Pancreas (tissue), 10 donors: ENCODE results near the gene EDARADD. TPM values are rescaled to one million over a fixed set of nuclear protein-coding genes. Genes with fewer than 3 reads are reported as not detected.

Experiments
- ATAC-seq, 4 donors: fragments of 200-7000 bp; cut with Tn5 transposase; one replicate each; pipeline versions ENCODE4 v1.8.0 to v1.9.1; 2020; ENCODE audit warnings: mild to moderate bottlenecking in 4 of 4, moderate library complexity in 4 of 4
- DNase-seq, 6 donors: peaks; one replicate each; pipeline ENCODE4 v3.0.0-alpha.2; 2020
- FAIRE-seq: peaks from 2 replicates; lab custom pipeline; 2012; peaks lifted over from hg19 to GRCh38; lab: Jason Lieb, UNC
- H3K27ac ChIP-seq, 4 donors: fragments of 200-600 bp; sonication (generic); 1 replicate in 3 of 4; 2 replicates in 1 of 4; pipeline versions ENCODE4 v1.5.0 to v1.8.0; 2020
- H3K27me3 ChIP-seq, 4 donors: fragments of 200-600 bp; one replicate each; pipeline ENCODE4 v1.8.0; 2021
- H3K36me3 ChIP-seq, 3 donors: fragments of 200-600 bp; sonication (generic) in 1 of 3; one replicate each; pipeline versions ENCODE4 v1.5.0 to v1.8.0; 2020 to 2021
- H3K4me1 ChIP-seq, 3 donors: fragments of 200-600 bp; one replicate each; pipeline ENCODE4 v1.8.0; 2021
- H3K4me3 ChIP-seq, 4 donors: fragments of 200-600 bp; sonication (generic) in 2 of 4; one replicate each; pipeline versions ENCODE4 v1.5.0 to v1.8.0; 2020 to 2021
- H3K9me3 ChIP-seq, 4 donors: fragments of 200-600 bp; one replicate each; pipeline ENCODE4 v1.8.0; 2021
- WGBS, 2 donors: extraction: QIAGEN DNeasy Blood & Tissue Kit; methylation state at CpG; one replicate each; pipeline ENCODE4 v1.1.7; 2013; 5-methylcytosine and 5-hydroxymethylcytosine counted together
- intact Hi-C, 3 donors: fragments of 100-400 bp; cut with DNase I; formaldehyde crosslinking; loops; one replicate each; pipeline versions ENCODE4 v1.11.1 to v1.14.2; 2022
- polyA plus RNA-seq, 2 donors: library from polyadenylated mRNA; stranded (reverse); fragments of 200-250 nt; gene quantifications; one replicate each; pipeline ENCODE4 v1.2.3, GENCODE V29; 2013
- total RNA-seq, 6 donors: library from RNA; stranded (reverse); fragmentation: NEBNext Ultra II Directional in 4 of 6; extraction: Animal tissue kit (Norgen Biotek cat#: 25700) in 4 of 6; gene quantifications; one replicate each; pipeline versions ENCODE4 v1.2.1 to v1.2.4, GENCODE V29; 2021 to 2023
- TF ChIP-seq, protein P1 (sequence below), 4 donors: fragments of 200-600 bp; sonication (generic) in 3 of 4; IDR thresholded peaks; one replicate each; pipeline versions ENCODE4 v1.5.0 to v1.8.0; 2021; ENCODE audit warnings: antibody characterized with exemption in 4 of 4
- donor health status: healthy with polysubstance abuse.
- donor health status: DM: no; HTN: no; CAD: no; lungs with moderate emphysema.
- donor health status: DM: no; HTN: no; CAD: no.
- donor health status: control.
- donor health status: control.
- donor health status: Bipolar disorder and iron deficiency.
- donor health status: DM: yes; HTN: yes; CAD: no.
- donor health status: DM: no; HTN: no; CAD: no.
- donor health status: DM: no; HTN: no; CAD: no.
- donor health status: DM: yes; HTN: yes; CAD: no.

Gene EDARADD
- total and polyA plus RNA-seq, 8 donors, result 1.2 to 9.5 (median 3.0) TPM

- ATAC-seq, result no peak
- WGBS, 2 donors, result 89 to 96% methylated on average over 5 of the region's 5 CpGs
Measured at GRCh38 chr1:236518322-236518721, 124.2 kb downstream of the EDARADD start.

DNA sequence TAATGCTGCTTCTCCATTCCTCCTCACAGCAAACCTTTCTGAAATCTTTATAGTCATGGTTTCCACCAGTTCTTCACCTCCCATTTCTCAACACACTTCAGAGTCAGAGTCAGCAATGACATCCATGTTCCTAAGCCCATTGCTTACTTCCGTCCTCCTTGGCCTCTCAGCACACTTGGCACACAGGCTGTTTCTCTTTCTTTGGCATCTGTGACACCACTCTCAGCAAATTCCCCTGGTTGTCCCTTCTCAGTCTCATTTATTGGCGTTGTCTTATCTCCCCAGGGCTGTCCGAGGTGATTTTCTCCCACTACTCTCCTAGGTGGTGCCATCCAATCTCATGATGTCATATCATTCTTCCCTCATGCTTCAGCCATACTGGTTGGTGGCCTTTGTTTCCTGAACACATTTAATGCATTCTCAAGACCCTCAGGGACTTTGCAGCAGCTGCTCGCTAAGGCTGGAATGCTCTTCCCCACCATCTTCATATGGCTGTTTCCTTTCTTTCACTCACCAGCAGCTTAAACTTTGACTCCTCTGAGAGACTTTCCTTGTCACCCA, 126.4 kb downstream of the EDARADD start:
- intact Hi-C loops, result no loop called here
- H3K4me1 ChIP-seq, result peaks cover 11 to 32% (median 27%) of the 10 kb centered on the region in 3 donors
- FAIRE-seq (no peak), ATAC-seq (no peak), DNase-seq (no peak)
- 63 to 67% methylated on average over 4 of the region's 4 CpGs for WGBS, 2 donors
- no peak overlapping the region for H3K27ac ChIP-seq
- no peak overlapping the region for H3K4me3 ChIP-seq
- no peaks in the 10 kb centered on the region for H3K36me3 ChIP-seq
- no peaks in the 10 kb centered on the region for H3K9me3 ChIP-seq
- H3K27me3 ChIP-seq, result no peaks in the 10 kb centered on the region
- TF ChIP-seq, protein P1, sequence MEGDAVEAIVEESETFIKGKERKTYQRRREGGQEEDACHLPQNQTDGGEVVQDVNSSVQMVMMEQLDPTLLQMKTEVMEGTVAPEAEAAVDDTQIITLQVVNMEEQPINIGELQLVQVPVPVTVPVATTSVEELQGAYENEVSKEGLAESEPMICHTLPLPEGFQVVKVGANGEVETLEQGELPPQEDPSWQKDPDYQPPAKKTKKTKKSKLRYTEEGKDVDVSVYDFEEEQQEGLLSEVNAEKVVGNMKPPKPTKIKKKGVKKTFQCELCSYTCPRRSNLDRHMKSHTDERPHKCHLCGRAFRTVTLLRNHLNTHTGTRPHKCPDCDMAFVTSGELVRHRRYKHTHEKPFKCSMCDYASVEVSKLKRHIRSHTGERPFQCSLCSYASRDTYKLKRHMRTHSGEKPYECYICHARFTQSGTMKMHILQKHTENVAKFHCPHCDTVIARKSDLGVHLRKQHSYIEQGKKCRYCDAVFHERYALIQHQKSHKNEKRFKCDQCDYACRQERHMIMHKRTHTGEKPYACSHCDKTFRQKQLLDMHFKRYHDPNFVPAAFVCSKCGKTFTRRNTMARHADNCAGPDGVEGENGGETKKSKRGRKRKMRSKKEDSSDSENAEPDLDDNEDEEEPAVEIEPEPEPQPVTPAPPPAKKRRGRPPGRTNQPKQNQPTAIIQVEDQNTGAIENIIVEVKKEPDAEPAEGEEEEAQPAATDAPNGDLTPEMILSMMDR (IDR thresholded peaks at IDR 0.05), result no peak

More at GRCh38 chr1:236518322-236518721, 124.2 kb downstream of the EDARADD start:
- H3K27me3 ChIP-seq, result no peaks in the 10 kb centered on the region
- no peak overlapping the region for H3K4me3 ChIP-seq
- H3K27ac ChIP-seq, result no peak overlapping the region
- DNase-seq, result no peak
- peaks cover 16 to 36% (median 30%) of the 10 kb centered on the region in 3 donors for H3K4me1 ChIP-seq
- no peaks in the 10 kb centered on the region for H3K9me3 ChIP-seq
- no peaks in the 10 kb centered on the region for H3K36me3 ChIP-seq
- no peak for FAIRE-seq
- TF ChIP-seq, protein P1 (IDR thresholded peaks at IDR 0.05), result no peak
- intact Hi-C loops, result no loop called here

GRCh38 chr1:236522937-236523703, 129.0 kb downstream of the EDARADD start:
- FAIRE-seq (no peak), ATAC-seq (peak; percentile 63 to 72 (median 71)), DNase-seq (peak; percentile 39 to 68 (median 60))
- H3K9me3 ChIP-seq, result no peaks in the 10 kb centered on the region
- peaks cover 0 to 8% (median 3%) of the 10 kb centered on the region in 3 donors for H3K36me3 ChIP-seq
- 4 to 5% methylated on average over 26 of the region's 26 CpGs for WGBS, 2 donors
- TF ChIP-seq, protein P1 (IDR thresholded peaks at IDR 0.05), result no peak
- peaks cover 8 to 11% (median 8%) of the 10 kb centered on the region in 3 donors for H3K4me1 ChIP-seq
- peak overlapping the region; percentile 84 to 98 (median 96) for H3K4me3 ChIP-seq
- H3K27me3 ChIP-seq, result no peaks in the 10 kb centered on the region
- intact Hi-C loops, result no loop called here
- H3K27ac ChIP-seq, result peak overlapping the region; percentile 85 to 95 (median 90)

DNA sequence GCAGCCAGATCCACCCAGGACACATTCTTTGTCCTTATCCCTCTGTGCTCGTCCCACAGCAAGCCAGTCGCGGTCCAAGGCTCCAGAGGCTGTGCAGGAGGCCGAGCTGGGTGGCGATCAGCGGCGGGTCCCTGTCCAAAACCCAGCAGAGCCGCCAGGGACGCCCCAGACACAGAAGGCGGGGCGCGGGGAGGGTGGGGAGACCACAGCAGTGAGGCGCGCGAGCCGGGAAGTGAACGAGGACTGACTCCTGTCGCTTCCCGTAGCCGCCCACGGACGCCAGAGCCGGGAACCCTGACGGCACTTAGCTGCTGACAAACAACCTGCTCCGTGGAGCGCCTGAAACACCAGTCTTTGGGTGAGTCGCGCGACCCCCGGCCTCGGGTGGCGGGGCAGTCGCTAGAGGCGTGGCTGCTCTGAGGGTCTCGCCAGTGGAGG, 129.6 kb downstream of the EDARADD start, which contains the start of gene LGALS8:
Gene LGALS8 (plus strand): TSS at position 279 of the 438 bp plus-strand sequence. CDS start 2,089 bp downstream, outside the sequence.
- no peak for FAIRE-seq
- no peaks in the 10 kb centered on the region for H3K27me3 ChIP-seq
- no peaks in the 10 kb centered on the region for H3K9me3 ChIP-seq
- intact Hi-C loops, result no loop called here
- TF ChIP-seq, protein P1 (IDR thresholded peaks at IDR 0.05), result no peak
- H3K4me1 ChIP-seq, result peaks cover 8 to 11% (median 8%) of the 10 kb centered on the region in 3 donors
- H3K36me3 ChIP-seq, result peaks cover 0 to 8% (median 3%) of the 10 kb centered on the region in 3 donors
- H3K27ac ChIP-seq, result peak within 1 kb of the TSS; percentile 85 to 95 (median 90)
- WGBS, 2 donors, result 1% methylated on average over 31 to 35 of the region's 35 CpGs
- peak within 1 kb of the TSS; percentile 84 to 98 (median 96) for H3K4me3 ChIP-seq
- DNase-seq, result peak; percentile 83 to 95 (median 87)
- ATAC-seq, result peak; percentile 91 to 95 (median 94)
